Muscle of leg (tissue), 11 donors: ENCODE measurements around the gene LTBP2. TPM values are rescaled to one million over a fixed set of nuclear protein-coding genes. Genes with fewer than 3 reads are reported as not detected.
A peak's percentile ranks its signal among the peaks of the same experiment; 100 is the strongest.

Source experiments
- DNase-seq: peaks from one replicate; pipeline ENCODE4 v3.0.0; 2013
- H3K27ac ChIP-seq: one replicate; pipeline ENCODE4 v1.5.1; 2013; ENCODE audit warnings: mild to moderate bottlenecking, low read length, control low read depth
- H3K27me3 ChIP-seq: one replicate; pipeline ENCODE4 v1.6.1; 2013; ENCODE audit warnings: low read length; ENCODE audit not compliant: control insufficient read depth, insufficient read depth
- H3K36me3 ChIP-seq: one replicate; pipeline ENCODE4 v1.6.1; 2013; ENCODE audit warnings: low read length; ENCODE audit not compliant: control insufficient read depth, insufficient read depth
- H3K4me1 ChIP-seq: one replicate; pipeline ENCODE4 v1.6.1; 2013; ENCODE audit warnings: low read length; ENCODE audit not compliant: control insufficient read depth, insufficient read depth
- H3K4me3 ChIP-seq: one replicate; pipeline ENCODE4 v1.5.1; 2013; ENCODE audit warnings: low read length, control low read depth
- H3K9me3 ChIP-seq: replicated peaks from 2 replicates; pipeline ENCODE4 v1.6.1; 2013; ENCODE audit warnings: low read depth, low read length; ENCODE audit not compliant: control insufficient read depth
- WGBS: methylation state at CpG from one replicate; pipeline ENCODE4 v1.1.5; 2013; ENCODE audit warnings: missing lambda C conversion rate; ENCODE audit not compliant: insufficient coverage; 5-methylcytosine and 5-hydroxymethylcytosine counted together
- polyA plus RNA-seq, 8 donors: library from polyadenylated mRNA; unstranded; fragments of 120-200 nt; gene quantifications; one replicate each; pipeline versions ENCODE4 v1.2.1 to v1.2.3, GENCODE V29; 2013; ENCODE audit warnings: inconsistent platforms in 1 of 8, low replicate concordance in 1 of 8; ENCODE audit not compliant: insufficient read length in 8 of 8, insufficient read depth in 1 of 8
- total RNA-seq: library from RNA; stranded (reverse); fragments of 120-200 nt; gene quantifications from one replicate; pipeline ENCODE4 v1.2.4, GENCODE V29; 2013

LTBP2 gene
- total and polyA plus RNA-seq, 9 donors = 4.9 to 19.2 (median 10.4) TPM

GRCh38 chr14:74583689-74584434, 28.2 kb downstream of the LTBP2 start:
- Histone ChIP-seq H3K4me1 (peaks cover 47% of the 10 kb centered on the region), H3K27ac (peak overlapping the region; percentile 65), H3K9me3 (no peaks in the 10 kb centered on the region), H3K36me3 (no peaks in the 10 kb centered on the region), H3K4me3 (no peak overlapping the region), H3K27me3 (peaks cover 9% of the 10 kb centered on the region)
- DNase-seq = no peak
- 85% methylated on average over 4 of the region's 6 CpGs for WGBS

GRCh38 chr14:74582910-74583581, 29.0 kb downstream of the LTBP2 start:
- no peak overlapping the region for H3K4me3 ChIP-seq
- H3K9me3 ChIP-seq = no peaks in the 10 kb centered on the region
- WGBS = 10% methylated on average over 1 of the region's 1 CpG
- H3K27me3 ChIP-seq = peaks cover 9% of the 10 kb centered on the region
- peak; percentile 78 for DNase-seq
- H3K36me3 ChIP-seq = no peaks in the 10 kb centered on the region
- peaks cover 47% of the 10 kb centered on the region for H3K4me1 ChIP-seq
- no peak overlapping the region for H3K27ac ChIP-seq

GRCh38 chr14:74580275-74580672, 31.8 kb downstream of the LTBP2 start:
- no peak overlapping the region for H3K27ac ChIP-seq
- no peaks in the 10 kb centered on the region for H3K9me3 ChIP-seq
- H3K36me3 ChIP-seq = no peaks in the 10 kb centered on the region
- peaks cover 9% of the 10 kb centered on the region for H3K27me3 ChIP-seq
- H3K4me1 ChIP-seq = peaks cover 36% of the 10 kb centered on the region
- WGBS = no CpG with 5 or more reads among the region's 4 CpGs
- no peak overlapping the region for H3K4me3 ChIP-seq
- no peak for DNase-seq

- H3K27ac ChIP-seq = no peak overlapping the region
- no peaks in the 10 kb centered on the region for H3K9me3 ChIP-seq
- no peaks in the 10 kb centered on the region for H3K36me3 ChIP-seq
- 76% methylated on average over 4 of the region's 12 CpGs for WGBS
- H3K27me3 ChIP-seq = peaks cover 4% of the 10 kb centered on the region
- no peak overlapping the region for H3K4me3 ChIP-seq
- H3K4me1 ChIP-seq = peaks cover 30% of the 10 kb centered on the region
- DNase-seq = no peak
These were observed 32.4 kb downstream of the LTBP2 start for GRCh38 chr14:74579447-74580274.

- Histone ChIP-seq H3K9me3 (no peaks in the 10 kb centered on the region), H3K27ac (no peak overlapping the region), H3K27me3 (no peaks in the 10 kb centered on the region), H3K4me1 (peaks cover 18% of the 10 kb centered on the region), H3K36me3 (no peaks in the 10 kb centered on the region), H3K4me3 (no peak overlapping the region)
- 89% methylated on average over 4 of the region's 5 CpGs for WGBS
- no peak for DNase-seq
These were observed 33.6 kb downstream of the LTBP2 start for GRCh38 chr14:74578479-74578878.

- no peaks in the 10 kb centered on the region for H3K9me3 ChIP-seq
- no peaks in the 10 kb centered on the region for H3K36me3 ChIP-seq
- no peak overlapping the region for H3K4me3 ChIP-seq
- peaks cover 16% of the 10 kb centered on the region for H3K4me1 ChIP-seq
- H3K27ac ChIP-seq = no peak overlapping the region
- no peak for DNase-seq
- H3K27me3 ChIP-seq = no peaks in the 10 kb centered on the region
- WGBS = 92% methylated on average over 3 of the region's 3 CpGs
These were observed 34.1 kb downstream of the LTBP2 start for GRCh38 chr14:74577948-74578275.

GRCh38 chr14:74577247-74577947, 34.6 kb downstream of the LTBP2 start:
- peaks cover 16% of the 10 kb centered on the region for H3K4me1 ChIP-seq
- 84% methylated on average over 10 of the region's 11 CpGs for WGBS
- H3K27me3 ChIP-seq = no peaks in the 10 kb centered on the region
- H3K27ac ChIP-seq = no peak overlapping the region
- H3K9me3 ChIP-seq = no peaks in the 10 kb centered on the region
- H3K36me3 ChIP-seq = no peaks in the 10 kb centered on the region
- no peak overlapping the region for H3K4me3 ChIP-seq
- DNase-seq = no peak

- DNase-seq = no peak
- 90% methylated on average over 3 of the region's 3 CpGs for WGBS
- H3K4me1 ChIP-seq = peaks cover 26% of the 10 kb centered on the region
- H3K9me3 ChIP-seq = no peaks in the 10 kb centered on the region
- no peaks in the 10 kb centered on the region for H3K27me3 ChIP-seq
- no peak overlapping the region for H3K4me3 ChIP-seq
- H3K27ac ChIP-seq = no peak overlapping the region
- no peaks in the 10 kb centered on the region for H3K36me3 ChIP-seq
These were observed 36.1 kb downstream of the LTBP2 start for GRCh38 chr14:74575936-74576335.

GRCh38 chr14:74575507-74575906, 36.5 kb downstream of the LTBP2 start:
- Histone ChIP-seq H3K27ac (no peak overlapping the region), H3K36me3 (no peaks in the 10 kb centered on the region)
- no peak for DNase-seq

GRCh38 chr14:74574706-74575105, 37.3 kb downstream of the LTBP2 start:
- Histone ChIP-seq H3K27me3 (no peaks in the 10 kb centered on the region), H3K4me1 (peaks cover 36% of the 10 kb centered on the region), H3K27ac (no peak overlapping the region), H3K4me3 (no peak overlapping the region), H3K9me3 (no peaks in the 10 kb centered on the region), H3K36me3 (no peaks in the 10 kb centered on the region)
- DNase-seq = no peak
- 90% methylated on average over 2 of the region's 6 CpGs for WGBS

More at GRCh38 chr14:74575507-74575906, 36.5 kb downstream of the LTBP2 start:
- Histone ChIP-seq H3K4me3 (no peak overlapping the region), H3K9me3 (no peaks in the 10 kb centered on the region), H3K4me1 (peaks cover 29% of the 10 kb centered on the region), H3K27me3 (no peaks in the 10 kb centered on the region)
- 20% methylated on average over 1 of the region's 2 CpGs for WGBS
